ENCODE measurements around the gene SNRPN.
"Not testable (repeated sequence)": the region's sequence is repeated elsewhere in the genome, so short reads cannot be mapped to it uniquely, and the experiment has no call there.

SNRPN gene

DNA sequence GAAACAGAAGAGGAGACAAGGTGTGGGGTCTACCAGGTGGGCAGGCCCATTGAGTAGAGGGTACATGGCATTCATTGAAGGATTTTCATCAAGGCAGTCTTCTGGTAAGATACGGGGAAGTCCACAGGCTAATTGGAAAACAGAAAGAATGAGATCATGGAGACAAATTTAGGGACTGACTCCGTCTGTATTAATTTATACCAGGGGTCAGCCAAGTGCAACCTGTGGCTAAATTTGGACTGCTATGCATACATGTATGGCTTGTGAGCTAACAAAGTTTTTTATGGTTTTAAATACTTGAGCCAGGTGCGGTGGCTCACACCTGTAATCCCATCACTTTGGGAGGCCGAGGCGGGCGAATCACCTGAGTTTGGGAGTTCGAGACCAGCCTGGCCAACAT lies 21.1 kb upstream of the SNRPN start:
- Histone ChIP-seq H3K9me3 (replicated peaks; ENCODE audit: insufficient read depth, low read length) (no peaks in the 10 kb centered on the region), H3K27ac (ENCODE audit: low read length) (no peak overlapping the region), H2AFZ (ENCODE audit: low read length) (no peak overlapping the region), H4K20me1 (ENCODE audit: insufficient read depth, low read length) (no peaks in the 10 kb centered on the region), H3K9me2 (replicated peaks; ENCODE audit: insufficient read depth, low read length) (no peaks in the 10 kb centered on the region), H3K4me3 (ENCODE audit: low read length) (no peak overlapping the region), H3K4me2 (ENCODE audit: low read depth, low read length) (no peak overlapping the region), H3K4me1 (ENCODE audit: low read length) (no peaks in the 10 kb centered on the region), H3K27me3 (replicated peaks; ENCODE audit: insufficient read depth, low read length) (no peaks in the 10 kb centered on the region), H3K9ac (ENCODE audit: low read length) (no peak overlapping the region), H3F3A (ENCODE audit: insufficient read depth, low read length) (no peaks in the 10 kb centered on the region), H3K79me2 (ENCODE audit: low read length) (no peaks in the 10 kb centered on the region), H3K36me3 (replicated peaks; ENCODE audit: insufficient read depth, low read length) (no peaks in the 10 kb centered on the region)
- DNase-seq = no peak
- TF ChIP-seq EZH2phosphoT487 (IDR thresholded peaks at IDR 0.05; ENCODE audit: low read length) (no peak), EZH2 (optimal IDR thresholded peaks at IDR 0.05; ENCODE audit: low read depth, low read length) (no peak)
- TF ChIP-seq, protein P1, sequence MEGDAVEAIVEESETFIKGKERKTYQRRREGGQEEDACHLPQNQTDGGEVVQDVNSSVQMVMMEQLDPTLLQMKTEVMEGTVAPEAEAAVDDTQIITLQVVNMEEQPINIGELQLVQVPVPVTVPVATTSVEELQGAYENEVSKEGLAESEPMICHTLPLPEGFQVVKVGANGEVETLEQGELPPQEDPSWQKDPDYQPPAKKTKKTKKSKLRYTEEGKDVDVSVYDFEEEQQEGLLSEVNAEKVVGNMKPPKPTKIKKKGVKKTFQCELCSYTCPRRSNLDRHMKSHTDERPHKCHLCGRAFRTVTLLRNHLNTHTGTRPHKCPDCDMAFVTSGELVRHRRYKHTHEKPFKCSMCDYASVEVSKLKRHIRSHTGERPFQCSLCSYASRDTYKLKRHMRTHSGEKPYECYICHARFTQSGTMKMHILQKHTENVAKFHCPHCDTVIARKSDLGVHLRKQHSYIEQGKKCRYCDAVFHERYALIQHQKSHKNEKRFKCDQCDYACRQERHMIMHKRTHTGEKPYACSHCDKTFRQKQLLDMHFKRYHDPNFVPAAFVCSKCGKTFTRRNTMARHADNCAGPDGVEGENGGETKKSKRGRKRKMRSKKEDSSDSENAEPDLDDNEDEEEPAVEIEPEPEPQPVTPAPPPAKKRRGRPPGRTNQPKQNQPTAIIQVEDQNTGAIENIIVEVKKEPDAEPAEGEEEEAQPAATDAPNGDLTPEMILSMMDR (IDR thresholded peaks at IDR 0.05; ENCODE audit: low read length) = no peak

DNA sequence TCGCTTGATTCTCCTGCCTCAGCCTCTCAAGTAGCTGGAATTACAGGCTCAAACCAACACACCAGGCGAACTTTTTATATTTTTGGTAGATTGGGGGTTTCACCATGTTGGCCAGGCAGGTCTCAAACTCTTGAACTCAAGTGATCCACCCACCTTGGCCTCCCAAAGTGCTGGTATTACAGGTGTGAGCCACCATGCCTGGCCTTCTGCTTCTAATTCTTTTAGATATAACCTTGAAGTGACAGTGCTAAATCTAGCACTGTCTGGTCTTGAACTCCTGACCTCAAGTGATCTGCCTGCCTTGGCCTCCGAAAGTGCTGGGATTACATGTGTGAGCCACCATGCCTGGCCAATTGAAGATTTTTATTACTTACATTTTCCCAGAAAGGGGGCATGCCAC lies 16.6 kb upstream of the SNRPN start:
- H3K4me2 ChIP-seq (ENCODE audit: low read depth, low read length); H3F3A ChIP-seq (ENCODE audit: insufficient read depth, low read length); H3K9me2 ChIP-seq (replicated peaks; ENCODE audit: insufficient read depth, low read length); H3K9ac ChIP-seq (ENCODE audit: low read length); DNase-seq; H3K27me3 ChIP-seq (replicated peaks; ENCODE audit: insufficient read depth, low read length); H2AFZ ChIP-seq (ENCODE audit: low read length); H3K4me3 ChIP-seq (ENCODE audit: low read length); H3K9me3 ChIP-seq (replicated peaks; ENCODE audit: insufficient read depth, low read length); H3K79me2 ChIP-seq (ENCODE audit: low read length); H3K4me1 ChIP-seq (ENCODE audit: low read length); H3K27ac ChIP-seq (ENCODE audit: low read length); H3K36me3 ChIP-seq (replicated peaks; ENCODE audit: insufficient read depth, low read length); H4K20me1 ChIP-seq (ENCODE audit: insufficient read depth, low read length): not testable (repeated sequence)

DNA sequence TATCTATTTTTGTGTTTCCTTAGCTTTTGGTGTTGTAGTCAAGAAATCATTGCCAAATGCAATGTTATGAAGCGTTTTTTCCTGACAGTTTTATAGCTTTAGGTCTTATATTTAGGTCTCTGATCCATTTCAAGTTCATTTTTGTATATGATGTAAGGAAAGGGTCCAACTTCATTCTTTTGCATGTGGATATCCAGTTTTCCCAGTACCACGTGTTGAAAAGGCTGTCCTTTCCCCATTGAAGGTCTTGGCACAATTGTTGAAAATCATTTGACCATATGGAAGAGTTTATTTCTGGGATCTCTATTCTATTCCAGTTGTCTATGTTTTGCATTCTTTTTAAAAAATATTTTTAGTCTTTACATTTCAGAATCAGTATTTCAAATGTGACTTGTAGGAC lies 14.6 kb upstream of the SNRPN start:
- Histone ChIP-seq H3K27ac (ENCODE audit: low read length) (no peak overlapping the region), H3K79me2 (ENCODE audit: low read length) (no peaks in the 10 kb centered on the region), H3K4me1 (ENCODE audit: low read length) (no peaks in the 10 kb centered on the region), H3K9me3 (replicated peaks; ENCODE audit: insufficient read depth, low read length) (no peaks in the 10 kb centered on the region), H3F3A (ENCODE audit: insufficient read depth, low read length) (no peaks in the 10 kb centered on the region), H2AFZ (ENCODE audit: low read length) (no peak overlapping the region), H3K9me2 (replicated peaks; ENCODE audit: insufficient read depth, low read length) (no peaks in the 10 kb centered on the region), H3K4me3 (ENCODE audit: low read length) (no peak overlapping the region), H3K4me2 (ENCODE audit: low read depth, low read length) (no peak overlapping the region), H3K9ac (ENCODE audit: low read length) (no peak overlapping the region), H3K36me3 (replicated peaks; ENCODE audit: insufficient read depth, low read length) (no peaks in the 10 kb centered on the region), H3K27me3 (replicated peaks; ENCODE audit: insufficient read depth, low read length) (no peaks in the 10 kb centered on the region), H4K20me1 (ENCODE audit: insufficient read depth, low read length) (no peaks in the 10 kb centered on the region)
- TF ChIP-seq, protein P1 (IDR thresholded peaks at IDR 0.05; ENCODE audit: low read length) = no peak
- TF ChIP-seq EZH2phosphoT487 (IDR thresholded peaks at IDR 0.05; ENCODE audit: low read length) (no peak), EZH2 (optimal IDR thresholded peaks at IDR 0.05; ENCODE audit: low read depth, low read length) (no peak)
- no peak for DNase-seq

DNA sequence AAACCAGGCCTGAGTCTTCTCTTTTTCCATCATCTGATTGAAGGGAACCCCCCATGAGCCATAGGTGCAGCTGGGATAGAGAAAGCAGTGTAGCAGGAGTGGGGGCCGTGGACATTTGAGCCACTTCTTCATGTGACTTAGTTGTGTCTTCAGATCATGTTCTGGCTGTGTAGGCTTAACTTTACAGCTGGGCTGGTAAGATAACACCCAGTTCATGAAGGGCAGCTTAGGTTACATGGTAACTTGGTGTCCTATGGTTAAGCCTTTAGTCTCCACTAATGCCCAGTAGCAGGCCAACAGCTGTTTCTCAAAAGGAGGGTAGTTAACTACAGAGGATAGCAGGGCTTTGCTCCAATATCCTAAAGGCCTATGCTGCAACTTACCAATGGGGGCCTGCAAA lies 11.4 kb upstream of the SNRPN start:
- Histone ChIP-seq H3F3A (ENCODE audit: insufficient read depth, low read length) (no peaks in the 10 kb centered on the region), H3K36me3 (replicated peaks; ENCODE audit: insufficient read depth, low read length) (no peaks in the 10 kb centered on the region), H3K27me3 (replicated peaks; ENCODE audit: insufficient read depth, low read length) (no peaks in the 10 kb centered on the region), H3K4me1 (ENCODE audit: low read length) (no peaks in the 10 kb centered on the region), H2AFZ (ENCODE audit: low read length) (no peak overlapping the region), H3K9me2 (replicated peaks; ENCODE audit: insufficient read depth, low read length) (no peaks in the 10 kb centered on the region), H3K9ac (ENCODE audit: low read length) (no peak overlapping the region), H4K20me1 (ENCODE audit: insufficient read depth, low read length) (no peaks in the 10 kb centered on the region), H3K9me3 (replicated peaks; ENCODE audit: insufficient read depth, low read length) (no peaks in the 10 kb centered on the region), H3K27ac (ENCODE audit: low read length) (no peak overlapping the region), H3K4me3 (ENCODE audit: low read length) (no peak overlapping the region), H3K79me2 (ENCODE audit: low read length) (no peaks in the 10 kb centered on the region), H3K4me2 (ENCODE audit: low read depth, low read length) (no peak overlapping the region)
- TF ChIP-seq, protein P1 (IDR thresholded peaks at IDR 0.05; ENCODE audit: low read length) = no peak
- TF ChIP-seq EZH2phosphoT487 (IDR thresholded peaks at IDR 0.05; ENCODE audit: low read length) = no peak
- TF ChIP-seq EZH2 (optimal IDR thresholded peaks at IDR 0.05; ENCODE audit: low read depth, low read length) = no peak
- no peak for DNase-seq

Measured in MM.1S (cell line).